ENCODE measurements around the gene RBBP4.

DNA sequence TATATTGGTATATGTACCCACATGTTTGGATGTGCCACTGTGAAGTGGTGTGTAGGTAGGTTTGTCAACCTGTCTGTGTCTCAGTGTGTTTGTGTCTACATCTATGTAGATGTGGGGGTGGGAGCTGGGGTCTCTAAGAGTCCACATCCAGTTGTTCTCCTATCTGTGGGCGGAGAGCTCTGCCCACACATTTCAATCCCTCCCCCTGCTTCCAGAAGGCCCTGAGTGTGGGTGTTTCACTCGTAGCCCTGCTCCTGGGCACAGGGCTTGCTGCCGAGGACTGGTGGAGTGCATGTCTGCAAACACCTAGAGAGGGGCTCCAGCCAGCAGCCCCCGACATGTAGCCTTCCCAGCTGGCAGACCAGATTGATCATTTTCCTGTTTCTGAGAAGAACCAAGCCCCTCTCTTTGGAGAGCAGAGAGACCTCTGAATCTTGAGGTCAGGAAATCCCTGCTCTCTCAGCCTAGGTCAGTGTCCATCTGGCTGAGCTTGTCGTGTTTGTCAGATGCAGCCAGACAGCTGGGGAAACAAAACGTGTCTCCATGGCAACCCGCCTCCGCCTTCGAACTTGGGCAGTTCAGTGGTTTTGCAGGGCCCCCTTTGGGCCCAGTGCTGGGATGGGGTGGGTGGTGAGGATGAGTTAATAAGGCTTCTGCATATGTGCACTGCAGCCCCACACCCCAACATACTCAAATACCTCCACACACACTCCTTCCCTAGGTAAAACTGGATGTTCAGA lies 82.7 kb downstream of the RBBP4 start:
- TF ChIP-seq EZH2 (IDR thresholded peaks at IDR 0.05; ENCODE audit: borderline replicate concordance, insufficient read depth, low read depth, low read length, poor library complexity, severe bottlenecking): no peak
- TF ChIP-seq, protein P1, sequence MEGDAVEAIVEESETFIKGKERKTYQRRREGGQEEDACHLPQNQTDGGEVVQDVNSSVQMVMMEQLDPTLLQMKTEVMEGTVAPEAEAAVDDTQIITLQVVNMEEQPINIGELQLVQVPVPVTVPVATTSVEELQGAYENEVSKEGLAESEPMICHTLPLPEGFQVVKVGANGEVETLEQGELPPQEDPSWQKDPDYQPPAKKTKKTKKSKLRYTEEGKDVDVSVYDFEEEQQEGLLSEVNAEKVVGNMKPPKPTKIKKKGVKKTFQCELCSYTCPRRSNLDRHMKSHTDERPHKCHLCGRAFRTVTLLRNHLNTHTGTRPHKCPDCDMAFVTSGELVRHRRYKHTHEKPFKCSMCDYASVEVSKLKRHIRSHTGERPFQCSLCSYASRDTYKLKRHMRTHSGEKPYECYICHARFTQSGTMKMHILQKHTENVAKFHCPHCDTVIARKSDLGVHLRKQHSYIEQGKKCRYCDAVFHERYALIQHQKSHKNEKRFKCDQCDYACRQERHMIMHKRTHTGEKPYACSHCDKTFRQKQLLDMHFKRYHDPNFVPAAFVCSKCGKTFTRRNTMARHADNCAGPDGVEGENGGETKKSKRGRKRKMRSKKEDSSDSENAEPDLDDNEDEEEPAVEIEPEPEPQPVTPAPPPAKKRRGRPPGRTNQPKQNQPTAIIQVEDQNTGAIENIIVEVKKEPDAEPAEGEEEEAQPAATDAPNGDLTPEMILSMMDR (IDR thresholded peaks at IDR 0.05): no peak

Measured in B cell (primary cell).